Measurements from ENCODE around the gene ROCK2. TPM values are rescaled to one million over a fixed set of nuclear protein-coding genes. Genes with fewer than 3 reads are reported as not detected.
"Not testable (repeated sequence)": the region's sequence is repeated elsewhere in the genome, so short reads cannot be mapped to it uniquely, and the experiment has no call there.

The ROCK2 gene
- total RNA-seq, 2 experiments from 2014 or later = 12.6 to 12.7 TPM

DNA sequence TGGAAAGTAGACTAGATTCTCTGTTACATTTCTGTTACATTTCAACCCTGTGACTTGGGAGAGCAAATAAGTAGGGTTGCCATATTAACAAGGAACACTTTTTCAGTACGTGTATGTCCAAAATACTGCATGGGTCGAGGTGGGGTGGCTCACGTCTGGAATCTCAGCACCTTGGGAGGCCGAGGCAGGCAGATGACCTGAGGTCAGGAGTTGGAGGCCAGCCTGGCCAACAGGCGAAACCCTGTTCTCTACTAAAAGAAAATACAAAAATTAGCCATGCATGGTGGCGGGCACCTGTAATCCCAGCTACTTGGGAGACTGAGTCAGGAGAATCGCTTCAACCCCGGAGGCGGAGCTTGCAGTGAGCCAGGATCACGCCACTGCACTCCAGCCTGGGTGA, 178.0 kb downstream of the ROCK2 start:
- Mint-ChIP-seq H3K27ac (no peak overlapping the region), H3K27me3 (no peaks in the 10 kb centered on the region), H3K36me3 (peaks cover 4% of the 10 kb centered on the region), H3K4me1 (no peaks in the 10 kb centered on the region), H3K4me3 (no peak overlapping the region), H3K9me3 (no peaks in the 10 kb centered on the region)
- DNase-seq = no peak

DNA sequence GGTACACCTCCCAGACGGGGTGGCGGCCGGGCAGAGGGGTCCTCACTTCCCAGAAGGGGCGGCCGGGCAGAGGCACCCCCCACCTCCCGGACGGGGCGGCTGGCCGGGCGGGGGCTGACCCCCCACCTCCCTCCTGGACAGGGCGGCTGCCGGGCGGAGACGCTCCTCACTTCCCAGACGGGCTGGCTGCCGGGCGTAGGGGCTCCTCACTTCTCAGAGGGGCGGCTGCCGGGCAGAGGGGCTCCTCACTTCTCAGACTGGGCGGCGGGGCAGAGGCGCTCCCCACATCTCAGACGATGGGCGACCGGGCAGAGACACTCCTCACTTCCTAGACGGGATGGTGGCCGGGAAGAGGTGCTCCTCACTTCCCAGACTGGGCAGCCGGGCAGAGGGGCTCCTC, 179.4 kb downstream of the ROCK2 start:
- H3K9me3 Mint-ChIP-seq, H3K4me1 Mint-ChIP-seq, H3K4me3 Mint-ChIP-seq, DNase-seq, H3K27ac Mint-ChIP-seq, H3K36me3 Mint-ChIP-seq, H3K27me3 Mint-ChIP-seq: not testable (repeated sequence)

DNA sequence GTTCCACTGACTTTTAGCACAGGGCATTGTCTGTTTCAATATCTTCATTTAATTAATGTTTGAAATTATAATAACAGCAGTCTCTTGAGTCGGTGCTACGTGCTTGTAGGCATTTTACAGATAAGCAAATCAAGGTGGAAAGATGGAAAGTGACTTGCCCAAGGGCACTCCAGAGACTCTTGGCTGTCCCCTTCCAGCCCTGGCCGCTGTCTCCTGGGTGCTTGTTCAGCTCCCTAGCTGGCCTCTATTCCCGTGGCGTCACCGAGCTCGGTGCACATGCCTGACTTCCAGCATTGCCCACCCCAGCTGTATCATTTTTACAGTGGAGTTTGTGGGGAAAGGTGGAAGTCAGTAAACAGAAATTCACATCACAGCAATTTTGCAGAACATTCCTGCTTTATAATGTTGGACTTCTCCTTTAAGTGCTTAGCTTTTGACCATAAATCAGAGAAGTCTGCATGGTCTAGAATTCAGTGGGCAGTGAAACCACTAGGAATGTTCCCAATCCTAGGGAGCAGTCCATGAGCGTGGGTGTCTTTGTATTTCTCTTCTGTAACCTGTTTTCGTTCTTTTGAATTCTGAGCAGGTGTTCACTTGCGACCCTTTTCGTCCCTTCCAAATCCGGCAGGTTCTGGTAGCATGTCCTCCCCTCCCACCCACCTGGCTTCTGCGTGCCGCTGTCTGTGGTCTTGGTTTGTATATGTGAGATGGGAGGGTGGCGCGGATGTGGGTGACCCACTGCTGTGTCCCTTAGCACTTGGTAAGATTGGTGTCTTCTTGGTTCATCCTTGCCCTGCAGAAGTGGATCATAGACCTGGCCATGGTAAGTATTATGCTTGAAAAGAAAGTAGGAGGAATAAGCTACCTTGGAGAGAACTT, 180.8 kb downstream of the ROCK2 start:
- Mint-ChIP-seq H3K27ac (no peak overlapping the region), H3K27me3 (no peaks in the 10 kb centered on the region), H3K4me1 (no peaks in the 10 kb centered on the region), H3K4me3 (no peak overlapping the region), H3K9me3 (no peaks in the 10 kb centered on the region), H3K36me3 (peaks cover 4% of the 10 kb centered on the region)
- no peak for DNase-seq

DNA sequence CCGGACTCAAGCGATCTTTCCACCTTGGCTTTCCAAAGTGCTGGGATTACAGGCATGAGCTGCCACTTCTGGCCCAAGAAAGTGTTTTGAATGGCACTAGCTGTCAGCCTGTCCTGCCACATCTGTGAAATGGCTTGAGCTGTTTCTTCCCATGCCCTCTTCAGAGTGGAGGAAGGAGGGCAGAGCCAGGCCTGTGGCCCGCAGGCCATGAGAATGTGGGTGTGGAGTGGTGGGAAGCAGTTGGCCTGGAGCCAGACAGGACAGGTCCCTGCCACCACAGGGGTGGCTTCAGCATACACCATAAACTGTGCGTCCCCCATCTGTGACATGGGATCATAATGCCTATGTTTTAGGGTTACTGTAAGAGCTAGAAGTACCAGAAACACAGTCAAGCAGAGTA, 182.7 kb downstream of the ROCK2 start:
- no peak for DNase-seq
- Mint-ChIP-seq H3K9me3 (no peaks in the 10 kb centered on the region), H3K27ac (no peak overlapping the region), H3K4me3 (no peak overlapping the region), H3K36me3 (peaks cover 4% of the 10 kb centered on the region), H3K27me3 (no peaks in the 10 kb centered on the region), H3K4me1 (peaks cover under 1% of the 10 kb centered on the region)

DNA sequence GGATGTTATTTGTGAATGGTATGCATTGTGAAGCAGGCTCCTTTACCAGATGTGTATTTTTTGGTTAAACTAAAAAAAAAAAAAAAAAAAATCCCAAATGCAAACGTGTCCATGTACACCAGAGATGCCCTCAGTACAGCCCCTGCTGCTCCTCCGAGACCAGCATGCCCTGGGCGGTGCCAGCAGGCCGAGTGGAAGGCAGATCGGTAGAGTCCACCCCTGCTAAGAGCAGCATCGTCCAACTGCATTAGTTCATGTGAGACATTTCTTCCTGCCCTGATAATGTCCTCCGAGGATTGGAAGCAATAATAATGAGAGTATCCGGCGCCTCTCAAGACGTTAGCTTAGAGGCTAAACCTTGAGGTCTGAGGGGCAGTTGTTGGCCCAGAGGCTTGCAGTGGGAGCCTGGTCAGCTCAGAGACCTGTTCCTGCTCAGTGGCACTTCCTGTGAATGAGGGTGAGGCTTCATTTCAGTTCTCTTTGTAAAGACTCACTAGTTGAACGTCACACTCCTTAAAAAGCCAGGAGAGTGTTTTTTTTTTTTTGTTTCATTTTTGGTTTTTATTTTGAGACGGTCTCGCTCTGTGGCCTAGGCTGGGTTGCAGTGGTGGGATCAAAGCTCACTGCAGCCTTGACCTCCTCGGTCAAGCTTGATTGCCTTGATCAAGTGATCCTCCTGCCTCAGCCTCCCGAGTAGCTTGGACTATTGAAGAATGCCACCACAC, 183.5 kb downstream of the ROCK2 start:
- no peak for DNase-seq
- H3K9me3 Mint-ChIP-seq = no peaks in the 10 kb centered on the region
- no peak overlapping the region for H3K4me3 Mint-ChIP-seq
- peaks cover 4% of the 10 kb centered on the region for H3K36me3 Mint-ChIP-seq
- peak overlapping the region; percentile 78 for H3K27ac Mint-ChIP-seq
- peaks cover 5% of the 10 kb centered on the region for H3K4me1 Mint-ChIP-seq
- H3K27me3 Mint-ChIP-seq = no peaks in the 10 kb centered on the region

DNA sequence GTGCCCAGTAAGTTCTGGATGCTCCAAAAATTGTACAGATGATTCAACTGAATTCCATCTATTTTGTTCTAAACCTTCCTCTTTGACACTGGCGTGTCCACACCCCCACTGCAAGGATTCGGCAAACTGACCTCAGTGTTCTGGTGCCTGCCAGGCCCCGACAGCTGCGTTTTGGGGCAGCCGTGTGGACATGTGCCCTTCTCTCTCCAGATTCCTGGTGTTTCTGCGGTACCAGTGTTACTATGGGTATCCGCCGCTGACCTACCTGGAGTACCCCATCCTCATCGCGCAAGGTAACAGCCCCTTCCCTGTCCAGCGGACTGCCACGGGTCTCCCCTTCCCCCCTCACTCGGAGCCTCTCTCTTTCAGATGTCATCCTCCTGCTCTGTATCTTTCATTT, 184.2 kb downstream of the ROCK2 start:
- Mint-ChIP-seq H3K4me3 (no peak overlapping the region), H3K4me1 (peaks cover 7% of the 10 kb centered on the region), H3K9me3 (no peaks in the 10 kb centered on the region), H3K36me3 (peaks cover 4% of the 10 kb centered on the region), H3K27ac (no peak overlapping the region), H3K27me3 (no peaks in the 10 kb centered on the region)
- no peak for DNase-seq

DNA sequence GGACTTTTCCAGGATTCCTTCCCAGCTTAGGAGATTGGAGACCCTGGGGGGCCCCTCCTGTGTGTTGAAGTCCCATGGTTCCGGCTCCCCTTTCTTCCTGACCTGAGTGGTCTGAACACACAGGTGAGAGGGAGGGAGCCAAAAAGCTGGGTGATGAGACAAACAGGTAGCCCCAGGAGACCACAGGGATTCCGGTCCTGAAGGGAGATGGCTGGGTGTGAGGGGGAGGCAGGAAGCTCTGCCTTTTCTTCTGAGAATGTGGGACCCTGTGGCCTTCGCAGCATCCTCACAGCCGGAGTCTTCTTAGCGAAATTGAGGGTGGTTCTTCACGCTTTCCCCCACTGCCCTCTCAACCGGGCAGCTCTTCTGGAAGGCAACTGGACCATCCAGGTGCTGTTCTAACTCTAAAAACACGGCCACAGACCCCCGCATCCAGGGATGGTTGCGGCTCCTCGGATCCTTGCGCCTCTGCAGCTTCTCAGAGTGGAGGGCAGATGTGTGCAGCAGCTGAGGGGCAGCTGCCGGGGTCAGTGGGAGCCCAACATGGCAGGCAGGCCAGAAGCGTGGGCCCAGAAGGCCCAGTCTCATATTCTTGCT, 184.8 kb downstream of the ROCK2 start:
- Mint-ChIP-seq H3K9me3 (no peaks in the 10 kb centered on the region), H3K4me1 (peaks cover 7% of the 10 kb centered on the region), H3K27ac (peak overlapping the region; percentile 29), H3K4me3 (no peak overlapping the region), H3K27me3 (no peaks in the 10 kb centered on the region), H3K36me3 (peaks cover 4% of the 10 kb centered on the region)
- no peak for DNase-seq

DNA sequence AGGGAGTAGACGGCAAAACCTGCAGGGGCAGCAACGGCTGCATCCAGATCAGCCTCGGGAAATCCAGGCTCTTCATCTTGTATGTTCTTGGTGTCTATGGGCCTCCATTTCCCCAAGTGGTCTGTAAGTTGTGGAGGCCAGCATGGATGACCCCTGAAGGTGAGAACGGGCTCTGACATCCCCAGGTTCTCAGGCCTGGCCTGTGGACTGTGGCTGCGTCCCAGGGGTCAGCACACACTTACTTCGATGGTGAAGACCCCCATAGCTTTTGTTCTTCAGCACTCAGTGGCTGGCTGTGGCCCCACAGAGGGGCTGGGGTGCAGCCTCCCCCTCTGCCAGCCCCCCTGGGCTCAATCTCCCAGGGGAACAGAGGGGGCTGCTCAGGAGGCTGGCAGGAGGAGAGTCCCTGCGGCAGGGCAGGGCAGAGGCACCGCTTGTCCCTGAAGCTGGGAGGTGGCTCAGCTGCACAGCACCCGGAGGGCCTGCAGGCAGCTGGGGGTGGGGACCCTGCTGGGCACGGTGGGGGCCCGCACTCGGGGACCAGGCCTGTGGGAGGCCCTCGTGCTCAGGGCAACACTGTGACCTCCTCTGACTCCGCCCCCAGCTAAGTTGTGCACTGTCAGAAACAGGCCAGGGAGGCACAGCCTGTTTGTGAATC, 185.4 kb downstream of the ROCK2 start:
- H3K27ac Mint-ChIP-seq = no peak overlapping the region
- peaks cover 11% of the 10 kb centered on the region for H3K4me1 Mint-ChIP-seq
- no peak overlapping the region for H3K4me3 Mint-ChIP-seq
- H3K36me3 Mint-ChIP-seq = peaks cover 3% of the 10 kb centered on the region
- DNase-seq = no peak
- no peaks in the 10 kb centered on the region for H3K27me3 Mint-ChIP-seq
- H3K9me3 Mint-ChIP-seq = no peaks in the 10 kb centered on the region

DNA sequence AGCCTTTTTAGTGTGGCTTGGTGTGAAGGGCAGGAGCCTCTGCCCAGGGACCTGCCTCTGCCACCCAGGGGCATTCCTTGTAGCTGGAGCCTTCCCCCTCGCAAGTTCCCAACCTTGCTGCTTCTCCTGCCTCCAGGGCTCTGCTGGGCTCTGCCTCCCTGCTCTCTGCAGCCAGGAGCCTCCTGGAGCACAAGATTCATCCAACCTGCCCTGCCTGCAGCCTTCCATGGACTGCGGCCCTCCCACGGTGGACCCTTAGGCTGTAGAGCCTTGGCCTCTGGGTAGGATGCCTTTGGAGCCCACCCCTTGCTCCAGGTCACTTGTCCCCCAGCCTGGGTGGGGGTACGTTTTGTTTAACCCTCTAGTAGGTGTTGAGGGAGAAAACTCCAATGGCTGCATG, 186.7 kb downstream of the ROCK2 start:
- no peak overlapping the region for H3K4me3 Mint-ChIP-seq
- no peak overlapping the region for H3K27ac Mint-ChIP-seq
- no peaks in the 10 kb centered on the region for H3K27me3 Mint-ChIP-seq
- no peaks in the 10 kb centered on the region for H3K36me3 Mint-ChIP-seq
- no peaks in the 10 kb centered on the region for H3K9me3 Mint-ChIP-seq
- H3K4me1 Mint-ChIP-seq = peaks cover 11% of the 10 kb centered on the region
- DNase-seq = no peak

DNA sequence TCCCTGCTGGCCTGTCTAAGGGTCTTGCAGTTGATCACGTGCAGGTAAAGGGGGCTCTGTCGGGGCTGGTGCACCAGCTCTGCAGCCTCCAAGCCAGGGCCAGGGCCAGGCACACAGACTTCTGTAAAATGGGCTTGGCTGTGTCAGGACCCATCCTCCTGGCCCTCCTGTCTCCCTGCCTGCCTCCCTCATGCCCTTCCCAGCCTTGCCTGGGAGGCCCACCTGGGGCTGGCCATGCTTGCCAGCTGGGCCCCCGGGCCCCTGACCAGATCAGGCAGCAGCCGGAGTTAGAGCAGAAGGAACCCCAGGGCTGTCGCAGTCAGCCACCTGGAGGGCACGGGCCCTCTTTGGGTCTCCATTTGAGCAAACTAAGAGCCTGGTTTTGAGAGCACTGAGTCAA, 187.1 kb downstream of the ROCK2 start:
- Mint-ChIP-seq H3K27me3 (no peaks in the 10 kb centered on the region), H3K27ac (no peak overlapping the region), H3K36me3 (no peaks in the 10 kb centered on the region), H3K4me3 (no peak overlapping the region), H3K4me1 (peaks cover 11% of the 10 kb centered on the region), H3K9me3 (no peaks in the 10 kb centered on the region)
- DNase-seq = no peak

DNA sequence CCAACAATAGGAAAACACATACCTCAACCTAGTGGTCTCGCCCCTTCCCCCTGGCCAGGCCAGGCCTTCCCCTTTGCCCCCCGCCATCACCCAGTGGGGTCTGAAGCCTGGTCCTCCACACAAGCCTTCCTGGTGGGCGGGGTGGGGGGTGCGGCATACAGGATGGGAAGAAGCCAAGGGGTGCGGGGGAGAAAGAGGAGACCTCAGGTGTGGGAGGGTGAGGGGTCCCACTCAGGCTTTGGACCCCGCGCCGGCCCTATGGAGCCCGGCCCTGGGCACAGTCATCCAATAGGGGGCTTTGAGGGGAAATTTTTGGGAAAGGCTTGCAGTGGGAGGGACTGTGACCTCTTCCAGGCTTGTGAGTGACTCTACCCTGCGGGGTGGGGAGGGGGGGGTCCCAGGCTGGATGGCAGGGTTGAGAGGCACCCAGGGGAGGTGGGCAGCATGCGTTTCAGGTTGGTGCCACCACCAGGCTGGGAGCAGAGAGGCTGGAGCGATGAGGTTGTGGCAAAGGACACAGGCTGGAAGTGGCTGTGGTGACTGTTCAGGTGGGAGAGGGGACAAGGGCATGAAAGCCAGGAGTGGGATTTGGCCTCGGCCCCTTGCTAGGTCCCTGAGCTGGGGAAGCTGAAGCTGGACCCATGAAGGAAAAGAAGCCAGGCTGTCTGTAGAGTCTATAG, 187.9 kb downstream of the ROCK2 start:
- H3K4me3 Mint-ChIP-seq = peak overlapping the region; percentile 77
- no peak for DNase-seq
- H3K27ac Mint-ChIP-seq = no peak overlapping the region
- H3K27me3 Mint-ChIP-seq = no peaks in the 10 kb centered on the region
- H3K4me1 Mint-ChIP-seq = peaks cover 11% of the 10 kb centered on the region
- no peaks in the 10 kb centered on the region for H3K36me3 Mint-ChIP-seq
- H3K9me3 Mint-ChIP-seq = no peaks in the 10 kb centered on the region

DNA sequence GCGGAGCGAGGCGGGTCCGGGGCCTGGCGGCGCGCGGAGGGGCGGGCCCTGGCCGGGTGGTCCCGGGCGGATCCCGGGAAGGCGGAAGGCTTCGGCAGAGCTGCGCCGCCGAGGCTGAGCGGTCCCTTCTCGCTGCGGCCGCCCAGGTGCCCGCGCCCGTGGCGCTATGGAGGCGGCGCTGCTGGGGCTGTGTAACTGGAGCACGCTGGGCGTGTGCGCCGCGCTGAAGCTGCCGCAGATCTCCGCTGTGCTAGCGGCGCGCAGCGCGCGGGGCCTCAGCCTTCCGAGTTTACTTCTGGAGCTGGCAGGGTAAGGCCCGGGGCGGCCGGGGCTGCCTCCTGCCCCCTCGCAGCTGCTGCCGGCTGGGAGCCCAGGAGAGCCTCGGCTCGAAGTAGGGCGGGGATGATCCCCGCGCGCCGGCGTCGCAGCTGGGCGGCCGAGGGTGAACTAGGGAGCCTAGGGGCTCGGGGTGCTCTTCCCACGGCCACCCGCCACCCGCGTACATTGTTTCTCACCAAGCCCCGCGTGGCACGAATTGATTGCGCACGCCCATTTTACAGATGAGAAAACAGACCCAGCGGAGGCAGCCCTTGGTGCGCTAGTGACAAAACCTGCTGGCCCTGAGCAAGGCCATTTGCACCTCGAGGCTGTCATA, 188.9 kb downstream of the ROCK2 start, which contains the start of gene SLC66A3:
Gene SLC66A3 (plus strand): TSS at position 87 of the 655 bp plus-strand sequence. CDS start 80 bp downstream, at position 167.
- no peaks in the 10 kb centered on the region for H3K36me3 Mint-ChIP-seq
- no peaks in the 10 kb centered on the region for H3K9me3 Mint-ChIP-seq
- peaks cover 11% of the 10 kb centered on the region for H3K4me1 Mint-ChIP-seq
- H3K4me3 Mint-ChIP-seq = peak within 1 kb of the TSS; percentile 81
- DNase-seq = no peak
- no peaks in the 10 kb centered on the region for H3K27me3 Mint-ChIP-seq
- H3K27ac Mint-ChIP-seq = peak within 1 kb of the TSS; percentile 87

DNA sequence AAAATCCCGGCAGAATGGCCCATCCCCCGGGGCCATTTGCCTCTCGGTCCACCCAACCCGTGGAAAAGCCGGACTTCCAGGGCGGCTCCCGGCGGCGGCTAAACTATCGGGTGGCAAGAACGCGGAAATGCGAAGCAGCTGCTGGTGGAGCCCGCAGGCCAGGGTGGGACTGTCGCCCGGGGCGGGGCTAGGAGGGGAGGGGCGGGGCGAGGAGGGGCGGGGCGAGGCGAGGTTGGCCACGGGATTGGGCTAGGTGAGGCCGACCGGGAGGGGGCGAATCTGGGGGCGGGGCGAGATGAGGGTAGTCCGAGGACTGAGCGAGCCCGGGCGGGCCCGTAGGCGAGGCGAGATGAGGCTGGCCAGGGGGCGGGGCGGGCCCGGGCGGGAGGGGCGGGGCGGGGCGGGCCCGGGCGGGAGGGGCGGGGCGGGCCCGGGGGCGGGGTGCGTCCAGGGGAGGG, 189.5 kb downstream of the ROCK2 start:
- no peaks in the 10 kb centered on the region for H3K36me3 Mint-ChIP-seq
- H3K9me3 Mint-ChIP-seq = no peaks in the 10 kb centered on the region
- no peaks in the 10 kb centered on the region for H3K27me3 Mint-ChIP-seq
- DNase-seq = peak; percentile 98
- peak overlapping the region; percentile 81 for H3K4me3 Mint-ChIP-seq
- peak overlapping the region; percentile 87 for H3K27ac Mint-ChIP-seq
- peaks cover 11% of the 10 kb centered on the region for H3K4me1 Mint-ChIP-seq
